NB4 (cell line): ENCODE data around the gene CHRM1.

Experiments
- DNase-seq: peaks from one replicate; pipeline ENCODE4 v3.0.0; 2010; ENCODE audit warnings: low read depth
- H3K4me3 ChIP-seq: one replicate; pipeline ENCODE4 v1.5.1; 2011; ENCODE audit warnings: mild to moderate bottlenecking, low read depth, low read length, moderate library complexity
- MYC ChIP-seq: IDR thresholded peaks from 2 replicates; pipeline ENCODE4 v1.6.1; 2011; ENCODE audit warnings: low read depth, low read length
- POLR2A ChIP-seq: IDR thresholded peaks from 2 replicates; pipeline ENCODE4 v1.6.1; 2011; ENCODE audit warnings: mild to moderate bottlenecking; ENCODE audit not compliant: insufficient read length; ENCODE audit errors: extremely low read depth
- TF ChIP-seq, protein P1 (sequence below): IDR thresholded peaks from one replicate; pipeline ENCODE4 v1.5.1; 2012; ENCODE audit warnings: low read depth, low read length
- TF ChIP-seq, protein P2 (sequence below): IDR thresholded peaks from 2 replicates; pipeline ENCODE4 v1.6.1; 2011; ENCODE audit warnings: low read depth, low read length

CHRM1 gene

DNA sequence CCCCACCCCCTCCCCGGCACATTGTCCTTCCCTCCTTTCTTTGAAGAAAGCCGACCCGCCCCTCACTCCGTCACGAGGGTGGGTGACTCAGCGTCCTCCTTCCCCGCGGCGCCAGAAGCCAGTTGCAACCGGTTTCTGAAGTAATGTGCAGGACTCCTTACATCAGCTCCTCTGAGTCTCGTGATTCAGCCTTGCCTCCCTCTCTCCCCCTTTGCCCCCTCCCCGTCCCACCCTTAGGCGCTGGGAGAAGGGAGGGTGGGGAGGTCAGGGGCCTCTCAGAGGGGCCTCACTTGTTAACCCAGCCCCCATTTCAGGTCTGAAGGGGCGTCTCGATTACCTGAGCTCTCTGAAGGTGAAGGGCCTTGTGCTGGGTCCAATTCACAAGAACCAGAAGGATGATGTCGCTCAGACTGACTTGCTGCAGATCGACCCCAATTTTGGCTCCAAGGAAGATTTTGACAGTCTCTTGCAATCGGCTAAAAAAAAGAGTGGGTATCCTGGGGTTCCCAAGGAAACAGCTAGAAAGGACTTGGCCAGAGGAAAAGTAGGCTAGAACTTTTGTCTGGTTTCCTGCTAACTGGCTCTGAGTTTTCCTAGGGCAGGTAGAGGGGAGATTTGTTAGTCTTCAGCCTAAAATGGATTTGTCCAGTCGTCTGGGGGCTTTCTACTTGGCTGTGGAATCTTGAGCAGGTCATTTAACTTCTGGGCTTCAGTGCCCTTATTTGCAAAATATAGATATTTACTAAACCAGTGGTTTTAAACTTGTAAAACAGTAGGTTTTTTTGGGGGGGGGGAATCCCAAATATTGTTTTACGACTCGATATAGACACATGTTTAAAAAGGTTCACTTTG, 39.4 kb downstream of the CHRM1 start:
- H3K4me3 ChIP-seq, result peak overlapping the region; percentile 99
- TF ChIP-seq MYC (peak; percentile 80), POLR2A (peak; percentile 12)
- TF ChIP-seq, protein P1, sequence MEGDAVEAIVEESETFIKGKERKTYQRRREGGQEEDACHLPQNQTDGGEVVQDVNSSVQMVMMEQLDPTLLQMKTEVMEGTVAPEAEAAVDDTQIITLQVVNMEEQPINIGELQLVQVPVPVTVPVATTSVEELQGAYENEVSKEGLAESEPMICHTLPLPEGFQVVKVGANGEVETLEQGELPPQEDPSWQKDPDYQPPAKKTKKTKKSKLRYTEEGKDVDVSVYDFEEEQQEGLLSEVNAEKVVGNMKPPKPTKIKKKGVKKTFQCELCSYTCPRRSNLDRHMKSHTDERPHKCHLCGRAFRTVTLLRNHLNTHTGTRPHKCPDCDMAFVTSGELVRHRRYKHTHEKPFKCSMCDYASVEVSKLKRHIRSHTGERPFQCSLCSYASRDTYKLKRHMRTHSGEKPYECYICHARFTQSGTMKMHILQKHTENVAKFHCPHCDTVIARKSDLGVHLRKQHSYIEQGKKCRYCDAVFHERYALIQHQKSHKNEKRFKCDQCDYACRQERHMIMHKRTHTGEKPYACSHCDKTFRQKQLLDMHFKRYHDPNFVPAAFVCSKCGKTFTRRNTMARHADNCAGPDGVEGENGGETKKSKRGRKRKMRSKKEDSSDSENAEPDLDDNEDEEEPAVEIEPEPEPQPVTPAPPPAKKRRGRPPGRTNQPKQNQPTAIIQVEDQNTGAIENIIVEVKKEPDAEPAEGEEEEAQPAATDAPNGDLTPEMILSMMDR, result no peak
- TF ChIP-seq, protein P2, sequence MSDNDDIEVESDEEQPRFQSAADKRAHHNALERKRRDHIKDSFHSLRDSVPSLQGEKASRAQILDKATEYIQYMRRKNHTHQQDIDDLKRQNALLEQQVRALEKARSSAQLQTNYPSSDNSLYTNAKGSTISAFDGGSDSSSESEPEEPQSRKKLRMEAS, result peak; percentile 79
- peak; percentile 99 for DNase-seq

DNA sequence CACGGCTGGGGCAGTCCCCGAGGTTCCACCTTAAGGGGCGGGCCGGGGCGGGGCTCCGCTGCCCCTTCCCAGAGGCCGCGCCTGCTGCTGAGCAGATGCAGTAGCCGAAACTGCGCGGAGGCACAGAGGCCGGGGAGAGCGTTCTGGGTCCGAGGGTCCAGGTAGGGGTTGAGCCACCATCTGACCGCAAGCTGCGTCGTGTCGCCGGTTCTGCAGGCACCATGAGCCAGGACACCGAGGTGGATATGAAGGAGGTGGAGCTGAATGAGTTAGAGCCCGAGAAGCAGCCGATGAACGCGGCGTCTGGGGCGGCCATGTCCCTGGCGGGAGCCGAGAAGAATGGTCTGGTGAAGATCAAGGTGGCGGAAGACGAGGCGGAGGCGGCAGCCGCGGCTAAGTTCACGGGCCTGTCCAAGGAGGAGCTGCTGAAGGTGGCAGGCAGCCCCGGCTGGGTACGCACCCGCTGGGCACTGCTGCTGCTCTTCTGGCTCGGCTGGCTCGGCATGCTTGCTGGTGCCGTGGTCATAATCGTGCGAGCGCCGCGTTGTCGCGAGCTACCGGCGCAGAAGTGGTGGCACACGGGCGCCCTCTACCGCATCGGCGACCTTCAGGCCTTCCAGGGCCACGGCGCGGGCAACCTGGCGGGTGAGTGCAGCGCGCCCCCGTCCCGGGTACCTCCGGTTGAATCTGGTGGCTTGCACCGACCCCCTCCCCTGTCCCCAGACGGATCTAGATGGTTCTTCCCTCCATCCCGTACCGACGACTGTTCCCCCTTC, 40.2 kb downstream of the CHRM1 start, which contains the start of gene SLC3A2:
Gene SLC3A2 (plus strand): TSS at position 94 of the 776 bp plus-strand sequence. CDS start 128 bp downstream, at position 222.
- H3K4me3 ChIP-seq, result peak within 1 kb of the TSS; percentile 99
- peak; percentile 94 for DNase-seq
- TF ChIP-seq POLR2A, result peak; percentile 100
- TF ChIP-seq, protein P1, result peak; percentile 64
- TF ChIP-seq, protein P2, result peak; percentile 88
- peak; percentile 88 for TF ChIP-seq MYC

DNA sequence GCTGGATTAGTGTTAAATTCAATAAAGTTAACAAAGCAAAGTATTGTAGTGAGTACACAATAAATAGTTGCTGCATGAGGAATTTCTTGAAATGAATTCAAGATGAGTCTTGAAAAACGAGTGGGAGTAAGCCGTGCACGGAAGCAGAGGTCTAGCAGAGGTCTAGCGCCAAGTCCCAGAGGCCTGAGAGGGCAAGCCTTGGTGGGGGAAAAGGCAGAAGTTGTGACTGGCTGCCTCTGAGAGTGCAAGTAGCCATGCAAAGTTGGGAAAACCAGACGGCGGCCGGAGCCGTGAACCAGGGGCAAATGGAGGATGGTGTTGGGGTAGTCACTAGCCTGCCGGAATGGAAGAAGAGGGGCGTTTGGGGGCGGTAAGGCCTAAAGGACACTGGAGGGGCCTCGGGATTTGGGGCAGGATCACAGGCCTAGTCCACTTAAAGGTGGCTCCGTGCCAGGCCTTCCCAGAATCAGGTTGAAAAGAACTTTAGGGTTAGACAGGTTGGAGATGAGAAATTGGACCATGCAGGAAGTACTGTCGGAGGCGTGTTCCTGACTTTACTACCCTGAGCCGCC, 40.8 kb downstream of the CHRM1 start:
- H3K4me3 ChIP-seq, result peak overlapping the region; percentile 99
- TF ChIP-seq, protein P2, result 0 out of 2 replicates have a peak, but pooled peaks have one; percentile 39
- TF ChIP-seq, protein P1, result no peak

DNA sequence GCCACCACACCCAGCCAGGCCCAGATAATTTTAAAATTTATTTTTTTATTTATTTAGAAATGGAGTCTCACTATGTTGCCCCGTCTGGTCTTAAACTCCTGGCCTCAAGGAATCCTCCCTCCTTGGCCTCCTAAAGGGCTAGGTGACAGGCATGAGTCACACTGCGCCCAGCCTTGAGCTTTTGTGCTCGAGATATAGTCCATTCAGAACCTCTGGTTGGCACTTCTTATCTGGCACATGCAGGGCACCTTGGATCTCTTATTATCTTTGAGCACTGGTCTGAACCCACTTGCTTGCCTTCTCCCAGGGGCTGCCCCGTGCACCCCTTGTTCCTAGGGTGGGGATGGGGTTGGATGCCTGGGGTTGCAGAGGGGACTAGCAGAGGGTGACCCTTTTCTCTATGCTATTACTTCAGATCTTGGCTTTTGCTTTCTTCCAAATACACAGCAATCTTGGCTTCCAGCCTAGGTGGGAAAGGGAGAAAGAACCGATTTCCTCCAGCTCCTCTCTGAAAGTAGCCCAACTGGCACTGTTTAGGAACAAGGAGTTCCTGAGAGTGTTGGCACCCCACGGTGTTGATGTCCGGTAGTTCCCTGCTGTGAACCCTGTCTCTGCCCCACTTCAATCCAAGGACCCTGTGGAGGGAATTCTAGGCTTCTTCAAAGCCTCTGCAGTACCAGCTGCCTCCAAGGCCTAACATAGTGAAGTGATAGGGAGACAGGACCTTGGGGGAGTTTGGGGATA, 41.8 kb downstream of the CHRM1 start:
- TF ChIP-seq, protein P2, result no peak
- TF ChIP-seq POLR2A (no peak), MYC (no peak)
- TF ChIP-seq, protein P1, result no peak
- peak; percentile 35 for DNase-seq
- H3K4me3 ChIP-seq, result peak overlapping the region; percentile 99

More for the DNA sequence above, 40.8 kb downstream of the CHRM1 start:
- peak; percentile 87 for DNase-seq

DNA sequence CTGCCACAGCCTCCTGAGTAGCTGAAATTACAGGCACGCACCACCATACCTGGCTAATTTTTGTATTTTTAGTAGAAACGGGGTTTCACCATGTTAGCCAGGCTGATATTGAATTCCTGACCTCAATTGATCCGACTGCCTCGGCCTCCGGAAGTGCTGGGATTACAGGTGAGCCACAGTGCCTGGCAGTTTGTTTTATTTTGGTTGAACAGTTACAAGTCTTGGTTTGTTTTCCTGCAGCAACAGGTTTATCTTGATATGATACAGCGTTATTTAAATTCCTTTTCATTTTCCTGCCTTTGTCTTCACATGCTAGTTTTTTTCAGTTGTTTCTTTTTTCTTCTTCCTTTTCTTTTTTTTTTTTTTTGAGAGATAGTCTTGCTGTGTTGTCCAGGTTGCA, 44.5 kb downstream of the CHRM1 start:
- H3K4me3 ChIP-seq, result no peak overlapping the region
- TF ChIP-seq, protein P2, result no peak
- TF ChIP-seq, protein P1, result no peak
- TF ChIP-seq POLR2A, result no peak
- no peak for TF ChIP-seq MYC
- DNase-seq, result no peak
